Hematopoietic multipotent progenitor cell treated with erythropoietin and hydrocortisone succinate and interleukin-3 and kit ligand, for 4 days (in vitro differentiated cells): ENCODE results near the gene USP17L15.
"Not testable (repeated sequence)": the region's sequence is repeated elsewhere in the genome, so short reads cannot be mapped to it uniquely, and the experiment has no call there.

Experiments used
- DNase-seq: peaks from one replicate; pipeline ENCODE4 v3.0.0-alpha.2; 2015

Gene USP17L15, protein sequence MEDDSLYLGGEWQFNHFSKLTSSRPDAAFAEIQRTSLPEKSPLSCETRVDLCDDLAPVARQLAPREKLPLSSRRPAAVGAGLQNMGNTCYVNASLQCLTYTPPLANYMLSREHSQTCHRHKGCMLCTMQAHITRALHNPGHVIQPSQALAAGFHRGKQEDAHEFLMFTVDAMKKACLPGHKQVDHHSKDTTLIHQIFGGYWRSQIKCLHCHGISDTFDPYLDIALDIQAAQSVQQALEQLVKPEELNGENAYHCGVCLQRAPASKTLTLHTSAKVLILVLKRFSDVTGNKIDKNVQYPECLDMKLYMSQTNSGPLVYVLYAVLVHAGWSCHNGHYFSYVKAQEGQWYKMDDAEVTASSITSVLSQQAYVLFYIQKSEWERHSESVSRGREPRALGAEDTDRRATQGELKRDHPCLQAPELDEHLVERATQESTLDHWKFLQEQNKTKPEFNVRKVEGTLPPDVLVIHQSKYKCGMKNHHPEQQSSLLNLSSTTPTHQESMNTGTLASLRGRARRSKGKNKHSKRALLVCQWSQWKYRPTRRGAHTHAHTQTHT

DNA sequence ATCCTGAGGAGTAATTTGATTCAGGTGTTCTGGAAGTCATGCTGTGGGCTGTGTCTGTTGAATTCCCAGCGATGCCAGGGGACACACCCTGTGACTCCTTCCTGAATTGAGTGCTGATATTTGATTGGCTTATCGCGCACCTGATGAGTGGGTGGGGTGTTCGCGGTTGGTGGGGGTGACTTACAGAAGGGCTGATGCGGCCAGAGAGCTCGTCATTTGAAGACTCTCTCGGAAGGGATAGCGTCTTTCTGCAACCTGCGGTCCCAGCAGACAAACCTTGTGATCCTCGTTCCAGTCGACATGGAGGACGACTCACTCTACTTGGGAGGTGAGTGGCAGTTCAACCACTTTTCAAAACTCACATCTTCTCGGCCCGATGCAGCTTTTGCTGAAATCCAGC is at the start of gene USP17L15:
USP17L15 (plus strand) TSS at position 301 of the 400 bp plus-strand sequence; CDS start at position 301, 0 bp downstream.
- not testable (repeated sequence) for DNase-seq

DNA sequence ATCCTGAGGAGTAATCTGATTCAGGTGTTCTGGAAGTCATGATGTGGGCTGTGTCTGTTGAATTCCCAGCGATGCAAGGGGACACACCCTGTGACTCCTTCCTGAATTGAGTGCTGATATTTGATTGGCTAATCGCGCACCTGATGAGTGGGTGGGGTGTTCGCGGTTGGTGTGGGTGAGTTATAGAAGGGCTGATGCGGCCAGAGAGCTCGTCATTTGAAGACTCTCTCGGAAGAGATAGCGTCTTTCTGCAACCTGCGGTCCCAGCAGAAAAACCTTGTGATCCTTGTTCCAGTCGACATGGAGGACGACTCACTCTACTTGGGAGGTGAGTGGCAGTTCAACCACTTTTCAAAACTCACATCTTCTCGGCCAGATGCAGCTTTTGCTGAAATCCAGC is 23.8 kb upstream of the USP17L15 start, which contains the start of gene USP17L10:
USP17L10 (plus strand) TSS at position 301 of the 400 bp plus-strand sequence; CDS start at position 301, 0 bp downstream.
- not testable (repeated sequence) for DNase-seq

DNA sequence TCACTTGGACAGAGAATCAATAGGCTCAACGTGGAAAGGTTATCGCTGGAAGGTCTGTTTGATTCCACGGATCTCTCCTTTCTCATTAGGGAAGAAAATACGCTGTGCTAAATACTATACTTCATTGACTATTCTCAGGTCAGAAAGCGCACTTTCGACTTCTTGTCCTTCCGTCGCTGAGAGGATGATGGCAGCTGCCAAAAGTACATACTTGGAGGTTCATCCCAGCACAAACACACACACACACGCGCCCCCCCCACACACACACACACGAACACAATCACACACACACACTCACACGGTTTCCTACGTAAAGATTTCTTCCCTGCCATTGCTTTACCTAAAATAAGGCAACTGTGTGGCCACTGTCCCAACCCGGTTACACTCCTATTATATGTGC is 19.5 kb upstream of the USP17L15 start:
- DNase-seq: not testable (repeated sequence)

DNA sequence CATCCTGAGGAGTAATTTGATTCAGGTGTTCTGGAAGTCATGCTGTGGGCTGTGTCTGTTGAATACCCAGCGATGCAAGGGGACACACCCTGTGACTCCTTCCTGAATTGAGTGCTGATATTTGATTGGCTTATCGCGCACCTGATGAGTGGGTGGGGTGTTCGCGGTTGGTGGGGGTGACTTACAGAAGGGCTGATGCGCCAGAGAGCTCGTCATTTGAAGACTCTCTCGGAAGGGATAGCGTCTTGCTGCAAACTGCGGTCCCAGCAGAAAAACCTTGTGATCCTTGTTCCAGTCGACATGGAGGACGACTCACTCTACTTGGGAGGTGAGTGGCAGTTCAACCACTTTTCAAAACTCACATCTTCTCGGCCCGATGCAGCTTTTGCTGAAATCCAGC is 19.1 kb upstream of the USP17L15 start, which contains the start of gene USP17L11:
USP17L11 (plus strand) TSS at position 301 of the 400 bp plus-strand sequence; CDS start at position 301, 0 bp downstream.
- DNase-seq: not testable (repeated sequence)

DNA sequence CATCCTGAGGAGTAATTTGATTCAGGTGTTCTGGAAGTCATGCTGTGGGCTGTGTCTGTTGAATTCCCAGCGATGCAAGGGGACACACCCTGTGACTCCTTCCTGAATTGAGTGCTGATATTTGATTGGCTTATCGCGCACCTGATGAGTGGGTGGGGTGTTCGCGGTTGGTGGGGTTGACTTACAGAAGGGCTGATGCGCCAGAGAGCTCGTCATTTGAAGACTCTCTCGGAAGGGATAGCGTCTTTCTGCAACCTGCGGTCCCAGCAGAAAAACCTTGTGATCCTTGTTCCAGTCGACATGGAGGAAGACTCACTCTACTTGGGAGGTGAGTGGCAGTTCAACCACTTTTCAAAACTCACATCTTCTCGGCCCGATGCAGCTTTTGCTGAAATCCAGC is 14.3 kb upstream of the USP17L15 start, which contains the start of gene USP17L12:
USP17L12 (plus strand) TSS at position 301 of the 400 bp plus-strand sequence; CDS start at position 301, 0 bp downstream.
- not testable (repeated sequence) for DNase-seq

DNA sequence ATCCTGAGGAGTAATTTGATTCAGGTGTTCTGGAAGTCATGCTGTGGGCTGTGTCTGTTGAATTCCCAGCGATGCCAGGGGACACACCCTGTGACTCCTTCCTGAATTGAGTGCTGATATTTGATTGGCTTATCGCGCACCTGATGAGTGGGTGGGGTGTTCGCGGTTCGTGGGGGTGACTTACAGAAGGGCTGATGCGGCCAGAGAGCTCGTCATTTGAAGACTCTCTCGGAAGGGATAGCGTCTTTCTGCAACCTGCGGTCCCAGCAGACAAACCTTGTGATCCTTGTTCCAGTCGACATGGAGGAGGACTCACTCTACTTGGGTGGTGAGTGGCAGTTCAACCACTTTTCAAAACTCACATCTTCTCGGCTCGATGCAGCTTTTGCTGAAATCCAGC is 9.6 kb upstream of the USP17L15 start, which contains the start of gene USP17L13:
USP17L13 (plus strand) TSS at position 301 of the 400 bp plus-strand sequence; CDS start at position 301, 0 bp downstream.
- DNase-seq: not testable (repeated sequence)

DNA sequence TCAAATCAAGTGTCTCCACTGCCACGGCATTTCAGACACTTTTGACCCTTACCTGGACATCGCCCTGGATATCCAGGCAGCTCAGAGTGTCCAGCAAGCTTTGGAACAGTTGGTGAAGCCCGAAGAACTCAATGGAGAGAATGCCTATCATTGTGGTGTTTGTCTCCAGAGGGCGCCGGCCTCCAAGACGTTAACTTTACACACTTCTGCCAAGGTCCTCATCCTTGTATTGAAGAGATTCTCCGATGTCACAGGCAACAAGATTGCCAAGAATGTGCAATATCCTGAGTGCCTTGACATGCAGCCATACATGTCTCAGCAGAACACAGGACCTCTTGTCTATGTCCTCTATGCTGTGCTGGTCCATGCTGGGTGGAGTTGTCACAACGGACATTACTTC is 3.9 kb upstream of the USP17L15 start:
- DNase-seq: not testable (repeated sequence)

DNA sequence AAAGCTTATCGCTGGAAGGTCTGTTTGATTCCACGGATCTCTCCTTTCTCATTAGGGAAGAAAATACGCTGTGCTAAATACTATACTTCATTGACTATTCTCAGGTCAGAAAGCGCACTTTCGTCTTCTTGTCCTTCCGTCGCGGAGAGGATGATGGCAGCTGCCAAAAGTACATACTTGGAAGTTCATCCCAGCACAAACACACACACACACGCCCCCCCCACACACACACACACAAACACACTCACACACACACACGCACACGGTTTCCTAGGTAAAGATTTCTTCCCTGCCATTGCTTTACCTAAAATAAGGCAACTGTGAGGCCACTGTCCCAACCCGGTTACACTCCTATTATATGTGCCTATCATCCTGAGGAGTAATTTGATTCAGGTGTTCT is 4.3 kb downstream of the USP17L15 start:
- DNase-seq: not testable (repeated sequence)

DNA sequence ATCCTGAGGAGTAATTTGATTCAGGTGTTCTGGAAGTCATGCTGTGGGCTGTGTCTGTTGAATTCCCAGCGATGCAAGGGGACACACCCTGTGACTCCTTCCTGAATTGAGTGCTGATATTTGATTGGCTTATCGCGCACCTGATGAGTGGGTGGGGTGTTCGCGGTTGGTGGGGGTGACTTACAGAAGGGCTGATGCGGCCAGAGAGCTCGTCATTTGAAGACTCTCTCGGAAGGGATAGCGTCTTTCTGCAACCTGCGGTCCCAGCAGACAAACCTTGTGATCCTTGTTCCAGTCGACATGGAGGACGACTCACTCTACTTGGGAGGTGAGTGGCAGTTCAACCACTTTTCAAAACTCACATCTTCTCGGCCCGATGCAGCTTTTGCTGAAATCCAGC is 9.4 kb downstream of the USP17L15 start, which contains the start of gene USP17L17:
USP17L17 (plus strand) TSS at position 301 of the 400 bp plus-strand sequence; CDS start at position 301, 0 bp downstream.
- DNase-seq: not testable (repeated sequence)

DNA sequence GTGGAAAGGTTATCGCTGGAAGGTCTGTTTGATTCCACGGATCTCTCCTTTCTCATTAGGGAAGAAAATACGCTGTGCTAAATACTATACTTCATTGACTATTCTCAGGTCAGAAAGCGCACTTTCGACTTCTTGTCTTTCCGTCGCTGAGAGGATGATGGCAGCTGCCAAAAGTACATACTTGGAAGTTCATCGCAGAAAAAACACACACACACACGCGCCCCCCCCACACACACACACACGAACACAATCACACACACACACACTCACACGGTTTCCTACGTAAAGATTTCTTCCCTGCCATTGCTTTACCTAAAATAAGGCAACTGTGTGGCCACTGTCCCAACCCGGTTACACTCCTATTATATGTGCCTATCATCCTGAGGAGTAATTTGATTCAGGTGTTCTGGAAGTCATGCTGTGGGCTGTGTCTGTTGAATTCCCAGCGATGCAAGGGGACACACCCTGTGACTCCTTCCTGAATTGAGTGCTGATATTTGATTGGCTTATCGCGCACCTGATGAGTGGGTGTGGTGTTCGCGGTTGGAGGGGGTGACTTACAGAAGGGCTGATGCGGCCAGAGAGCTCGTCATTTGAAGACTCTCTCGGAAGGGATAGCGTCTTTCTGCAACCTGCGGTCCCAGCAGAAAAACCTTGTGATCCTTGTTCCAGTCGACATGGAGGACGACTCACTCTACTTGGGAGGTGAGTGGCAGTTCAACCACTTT is 13.9 kb downstream of the USP17L15 start, which contains the start of gene USP17L18:
USP17L18 (plus strand) TSS at position 678 of the 728 bp plus-strand sequence; CDS start at position 678, 0 bp downstream.
- peak; percentile 0 for DNase-seq

DNA sequence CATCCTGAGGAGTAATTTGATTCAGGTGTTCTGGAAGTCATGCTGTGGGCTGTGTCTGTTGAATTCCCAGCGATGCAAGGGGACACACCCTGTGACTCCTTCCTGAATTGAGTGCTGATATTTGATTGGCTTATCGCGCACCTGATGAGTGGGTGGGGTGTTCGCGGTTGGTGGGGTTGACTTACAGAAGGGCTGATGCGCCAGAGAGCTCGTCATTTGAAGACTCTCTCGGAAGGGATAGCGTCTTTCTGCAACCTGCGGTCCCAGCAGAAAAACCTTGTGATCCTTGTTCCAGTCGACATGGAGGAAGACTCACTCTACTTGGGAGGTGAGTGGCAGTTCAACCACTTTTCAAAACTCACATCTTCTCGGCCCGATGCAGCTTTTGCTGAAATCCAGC is 18.9 kb downstream of the USP17L15 start, which contains the start of gene USP17L19:
USP17L19 (plus strand) TSS at position 301 of the 400 bp plus-strand sequence; CDS start at position 301, 0 bp downstream.
- not testable (repeated sequence) for DNase-seq

DNA sequence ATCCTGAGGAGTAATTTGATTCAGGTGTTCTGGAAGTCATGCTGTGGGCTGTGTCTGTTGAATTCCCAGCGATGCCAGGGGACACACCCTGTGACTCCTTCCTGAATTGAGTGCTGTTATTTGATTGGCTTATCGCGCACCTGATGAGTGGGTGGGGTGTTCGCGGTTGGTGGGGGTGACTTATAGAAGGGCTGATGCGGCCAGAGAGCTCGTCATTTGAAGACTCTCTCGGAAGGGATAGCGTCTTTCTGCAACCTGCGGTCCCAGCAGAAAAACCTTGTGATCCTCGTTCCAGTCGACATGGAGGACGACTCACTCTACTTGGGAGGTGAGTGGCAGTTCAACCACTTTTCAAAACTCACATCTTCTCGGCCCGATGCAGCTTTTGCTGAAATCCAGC is 23.6 kb downstream of the USP17L15 start, which contains the start of gene USP17L20:
USP17L20 (plus strand) TSS at position 301 of the 400 bp plus-strand sequence; CDS start at position 301, 0 bp downstream.
- not testable (repeated sequence) for DNase-seq

DNA sequence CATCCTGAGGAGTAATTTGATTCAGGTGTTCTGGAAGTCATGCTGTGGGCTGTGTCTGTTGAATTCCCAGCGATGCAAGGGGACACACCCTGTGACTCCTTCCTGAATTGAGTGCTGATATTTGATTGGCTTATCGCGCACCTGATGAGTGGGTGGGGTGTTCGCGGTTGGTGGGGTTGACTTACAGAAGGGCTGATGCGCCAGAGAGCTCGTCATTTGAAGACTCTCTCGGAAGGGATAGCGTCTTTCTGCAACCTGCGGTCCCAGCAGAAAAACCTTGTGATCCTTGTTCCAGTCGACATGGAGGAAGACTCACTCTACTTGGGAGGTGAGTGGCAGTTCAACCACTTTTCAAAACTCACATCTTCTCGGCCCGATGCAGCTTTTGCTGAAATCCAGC is 28.4 kb downstream of the USP17L15 start, which contains the start of gene USP17L21:
USP17L21 (plus strand) TSS at position 301 of the 400 bp plus-strand sequence; CDS start at position 301, 0 bp downstream.
- DNase-seq: not testable (repeated sequence)

DNA sequence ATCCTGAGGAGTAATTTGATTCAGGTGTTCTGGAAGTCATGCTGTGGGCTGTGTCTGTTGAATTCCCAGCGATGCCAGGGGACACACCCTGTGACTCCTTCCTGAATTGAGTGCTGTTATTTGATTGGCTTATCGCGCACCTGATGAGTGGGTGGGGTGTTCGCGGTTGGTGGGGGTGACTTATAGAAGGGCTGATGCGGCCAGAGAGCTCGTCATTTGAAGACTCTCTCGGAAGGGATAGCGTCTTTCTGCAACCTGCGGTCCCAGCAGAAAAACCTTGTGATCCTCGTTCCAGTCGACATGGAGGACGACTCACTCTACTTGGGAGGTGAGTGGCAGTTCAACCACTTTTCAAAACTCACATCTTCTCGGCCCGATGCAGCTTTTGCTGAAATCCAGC is 33.1 kb downstream of the USP17L15 start, which contains the start of gene USP17L22:
USP17L22 (plus strand) TSS at position 301 of the 400 bp plus-strand sequence; CDS start at position 301, 0 bp downstream.
- DNase-seq: not testable (repeated sequence)

DNA sequence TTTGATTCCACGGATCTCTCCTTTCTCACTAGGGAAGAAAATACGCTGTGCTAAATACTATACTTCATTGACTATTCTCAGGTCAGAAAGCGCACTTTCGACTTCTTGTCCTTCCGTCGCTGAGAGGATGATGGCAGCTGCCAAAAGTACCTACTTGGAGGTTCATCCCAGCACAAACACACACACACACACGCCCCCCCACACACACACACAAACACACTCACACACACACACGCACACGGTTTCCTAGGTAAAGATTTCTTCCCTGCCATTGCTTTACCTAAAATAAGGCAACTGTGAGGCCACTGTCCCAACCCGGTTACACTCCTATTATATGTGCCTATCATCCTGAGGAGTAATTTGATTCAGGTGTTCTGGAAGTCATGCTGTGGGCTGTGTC is 37.5 kb downstream of the USP17L15 start:
- DNase-seq: not testable (repeated sequence)
